22Rv1 (cell line): ENCODE measurements around the gene DUSP14.

Source experiments
- H3K27ac ChIP-seq: fragments of 450-650 bp; 2 replicates; pipeline ENCODE4 v1.5.1; 2017
- ZFX ChIP-seq: fragments of 450-650 bp; IDR thresholded peaks from 2 replicates; pipeline ENCODE4 v1.6.1; 2017; ENCODE audit warnings: antibody characterized with exemption, borderline replicate concordance
- TF ChIP-seq, protein P1 (sequence below): fragments of 450-650 bp; IDR thresholded peaks from 2 replicates; pipeline ENCODE4 v1.5.1; 2017; ENCODE audit warnings: mild to moderate bottlenecking

Gene DUSP14

DNA sequence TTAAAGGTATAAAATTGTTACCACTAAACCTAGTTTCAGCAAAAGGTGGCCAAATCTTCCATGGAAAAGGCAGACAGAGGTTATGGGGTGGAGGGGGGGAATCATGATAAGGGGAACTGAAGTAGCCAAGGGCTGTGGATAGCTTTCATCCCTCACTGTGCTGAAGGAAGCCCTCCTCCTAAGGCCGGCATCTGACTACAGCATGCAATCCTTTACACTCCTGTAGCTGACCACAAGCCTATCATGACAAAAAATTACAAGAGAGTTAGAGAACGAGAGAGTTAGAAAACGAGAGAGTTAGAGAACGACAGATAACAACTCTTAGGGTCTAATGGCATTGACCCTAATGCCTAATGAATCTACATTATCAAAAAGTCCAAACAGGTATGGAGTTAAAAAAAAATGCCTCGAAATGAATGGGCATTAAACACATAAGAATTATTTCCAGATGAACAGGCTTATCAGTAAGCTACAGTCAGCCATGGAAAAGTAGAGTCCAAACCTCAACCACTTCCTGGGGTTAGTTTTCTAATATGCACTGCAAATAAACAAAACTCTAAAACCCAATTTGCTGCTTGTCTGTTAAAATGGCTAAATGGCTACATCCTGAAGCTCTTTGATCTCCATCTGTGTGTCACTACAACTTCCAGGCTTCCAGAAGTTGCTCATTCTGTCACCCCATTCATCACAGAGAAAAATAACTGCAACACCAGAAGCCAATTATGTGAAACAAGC lies 29.7 kb downstream of the DUSP14 start:
- no peak for TF ChIP-seq ZFX
- TF ChIP-seq, protein P1, sequence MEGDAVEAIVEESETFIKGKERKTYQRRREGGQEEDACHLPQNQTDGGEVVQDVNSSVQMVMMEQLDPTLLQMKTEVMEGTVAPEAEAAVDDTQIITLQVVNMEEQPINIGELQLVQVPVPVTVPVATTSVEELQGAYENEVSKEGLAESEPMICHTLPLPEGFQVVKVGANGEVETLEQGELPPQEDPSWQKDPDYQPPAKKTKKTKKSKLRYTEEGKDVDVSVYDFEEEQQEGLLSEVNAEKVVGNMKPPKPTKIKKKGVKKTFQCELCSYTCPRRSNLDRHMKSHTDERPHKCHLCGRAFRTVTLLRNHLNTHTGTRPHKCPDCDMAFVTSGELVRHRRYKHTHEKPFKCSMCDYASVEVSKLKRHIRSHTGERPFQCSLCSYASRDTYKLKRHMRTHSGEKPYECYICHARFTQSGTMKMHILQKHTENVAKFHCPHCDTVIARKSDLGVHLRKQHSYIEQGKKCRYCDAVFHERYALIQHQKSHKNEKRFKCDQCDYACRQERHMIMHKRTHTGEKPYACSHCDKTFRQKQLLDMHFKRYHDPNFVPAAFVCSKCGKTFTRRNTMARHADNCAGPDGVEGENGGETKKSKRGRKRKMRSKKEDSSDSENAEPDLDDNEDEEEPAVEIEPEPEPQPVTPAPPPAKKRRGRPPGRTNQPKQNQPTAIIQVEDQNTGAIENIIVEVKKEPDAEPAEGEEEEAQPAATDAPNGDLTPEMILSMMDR: no peak
- H3K27ac ChIP-seq: no peak overlapping the region

DNA sequence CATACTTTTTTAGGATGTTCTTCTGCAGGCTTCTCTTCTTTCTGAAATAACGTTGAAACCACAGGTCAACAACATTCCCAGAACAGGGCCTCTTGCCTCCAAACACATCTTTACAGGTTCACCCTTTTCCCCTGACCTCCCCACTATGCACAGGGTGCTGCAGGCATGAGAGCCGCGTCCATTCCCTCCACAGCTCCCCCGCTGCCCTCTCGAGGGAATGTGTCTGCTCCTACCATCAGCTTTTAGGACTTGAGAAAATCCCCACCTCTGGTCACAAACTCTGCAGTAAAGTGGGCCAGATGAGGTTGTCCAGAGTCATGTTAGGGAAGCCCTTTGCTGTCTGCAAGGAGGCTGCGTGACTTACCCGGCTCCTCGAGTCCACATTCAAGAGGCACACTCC lies 30.5 kb downstream of the DUSP14 start:
- no peak overlapping the region for H3K27ac ChIP-seq
- no peak for TF ChIP-seq ZFX
- TF ChIP-seq, protein P1: no peak

DNA sequence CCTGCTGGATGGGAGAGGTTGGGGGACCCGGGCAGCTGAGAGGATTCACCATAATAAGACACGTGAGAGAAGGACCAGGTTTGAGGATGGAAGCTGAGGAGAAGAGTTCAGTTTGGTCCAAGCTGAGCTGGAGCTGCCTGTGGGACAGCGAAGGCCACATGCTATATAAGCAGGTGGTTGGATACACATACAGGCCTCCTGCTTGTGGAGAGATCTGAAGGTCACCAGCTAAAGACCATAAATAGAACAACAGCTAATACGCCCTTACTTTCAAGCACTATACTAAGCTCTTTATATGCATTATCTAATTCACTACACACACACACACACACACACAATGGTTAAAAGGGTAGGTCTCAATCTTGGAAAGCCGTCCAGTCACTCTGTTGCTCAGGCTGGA lies 32.1 kb downstream of the DUSP14 start:
- no peak overlapping the region for H3K27ac ChIP-seq
- TF ChIP-seq ZFX: no peak
- TF ChIP-seq, protein P1: no peak

DNA sequence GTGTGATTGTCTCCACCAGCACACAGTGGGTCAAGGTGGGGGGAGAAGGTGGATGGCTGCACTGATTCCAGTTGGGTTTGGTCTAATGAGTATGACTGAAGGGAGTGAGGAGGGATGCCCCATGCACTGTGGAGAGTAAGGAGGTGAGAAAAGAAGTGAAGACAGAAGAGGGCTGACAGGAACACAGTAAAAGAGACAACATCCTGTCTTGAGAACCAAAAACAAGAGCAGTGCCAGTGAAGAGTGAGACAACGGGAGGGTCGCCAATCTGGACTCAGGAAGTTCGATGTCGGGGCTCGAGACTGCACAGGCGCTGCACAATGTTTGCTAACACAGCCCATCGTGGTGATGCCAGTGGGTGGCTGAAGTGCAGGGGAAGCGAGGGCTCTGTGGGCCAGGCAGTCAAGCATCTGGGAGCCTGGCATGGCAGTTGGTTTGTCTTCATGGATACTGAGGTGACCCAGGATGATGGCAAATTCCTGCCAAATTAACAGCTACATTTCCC lies 34.1 kb downstream of the DUSP14 start:
- TF ChIP-seq, protein P1: no peak
- no peak for TF ChIP-seq ZFX
- no peak overlapping the region for H3K27ac ChIP-seq

DNA sequence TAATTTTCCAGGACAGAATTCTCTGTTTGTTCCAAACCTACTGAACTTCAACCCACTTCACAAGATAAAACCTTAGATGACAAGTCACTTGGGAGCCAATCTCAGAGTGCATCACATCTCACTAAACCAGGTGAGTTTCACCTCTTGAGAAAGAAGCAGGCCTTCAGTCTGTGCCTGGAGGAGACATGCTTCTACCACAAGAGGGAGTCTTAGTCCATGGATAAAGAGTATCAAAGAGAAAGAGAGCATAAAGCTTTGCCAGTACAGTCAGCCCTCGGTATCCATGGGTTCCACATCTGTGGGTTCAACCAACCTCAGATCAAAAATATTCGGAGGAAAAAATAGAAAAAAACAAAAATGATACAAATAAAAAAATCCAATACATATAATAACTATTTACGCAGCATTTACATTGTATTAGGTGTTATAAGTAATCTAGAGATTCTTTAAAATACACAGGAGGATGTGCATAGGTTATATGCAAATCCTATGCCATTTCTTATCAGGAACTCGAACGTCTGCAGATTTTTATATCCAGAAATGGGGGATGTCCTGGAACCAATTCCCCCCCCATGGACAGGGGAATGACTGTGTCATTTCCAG lies 37.7 kb downstream of the DUSP14 start:
- no peak overlapping the region for H3K27ac ChIP-seq
- TF ChIP-seq, protein P1: peak; percentile 79
- no peak for TF ChIP-seq ZFX

DNA sequence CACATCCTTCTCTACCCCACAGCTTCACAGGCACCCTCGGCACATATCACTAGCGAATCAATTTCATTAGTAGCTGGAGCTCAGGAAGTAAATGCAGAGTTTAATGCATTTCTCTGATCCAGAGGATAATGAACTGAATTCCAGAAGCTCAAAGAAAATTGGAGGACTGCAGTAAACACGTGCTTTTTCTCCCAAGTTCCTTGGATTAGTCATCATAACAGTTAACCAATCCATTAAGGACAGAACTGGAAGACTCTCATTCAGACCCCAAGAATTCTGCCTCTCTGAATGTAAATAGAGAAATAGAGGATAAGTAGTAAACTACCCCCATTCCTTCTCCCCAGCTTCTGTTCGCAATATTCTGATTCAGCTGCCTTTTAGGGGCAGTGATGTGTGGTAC lies 40.7 kb downstream of the DUSP14 start:
- no peak for TF ChIP-seq ZFX
- TF ChIP-seq, protein P1: no peak
- H3K27ac ChIP-seq: no peak overlapping the region

DNA sequence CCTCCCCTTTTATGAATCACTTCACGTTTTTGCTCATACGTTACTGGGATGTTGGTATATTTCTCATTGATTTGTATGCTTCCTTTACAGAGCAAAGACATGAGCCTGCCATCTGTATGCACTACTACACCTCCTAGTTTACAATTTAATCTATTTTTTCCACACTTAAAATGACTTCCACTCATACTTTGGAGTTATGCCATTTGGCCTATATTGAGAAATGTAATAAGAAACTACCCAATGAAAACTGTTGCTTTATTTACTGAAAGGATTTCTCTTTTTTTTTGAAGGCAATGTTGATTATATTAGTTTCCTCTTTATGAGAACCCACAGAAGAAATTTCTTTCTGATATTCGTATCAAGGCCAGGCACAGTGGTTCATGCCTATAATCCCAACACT lies 43.1 kb downstream of the DUSP14 start:
- no peak for TF ChIP-seq ZFX
- TF ChIP-seq, protein P1: no peak
- no peak overlapping the region for H3K27ac ChIP-seq
